ENCODE results near the gene IVD.
"Not testable (repeated sequence)": the region's sequence is repeated elsewhere in the genome, so short reads cannot be mapped to it uniquely, and the experiment has no call there.

IVD gene

DNA sequence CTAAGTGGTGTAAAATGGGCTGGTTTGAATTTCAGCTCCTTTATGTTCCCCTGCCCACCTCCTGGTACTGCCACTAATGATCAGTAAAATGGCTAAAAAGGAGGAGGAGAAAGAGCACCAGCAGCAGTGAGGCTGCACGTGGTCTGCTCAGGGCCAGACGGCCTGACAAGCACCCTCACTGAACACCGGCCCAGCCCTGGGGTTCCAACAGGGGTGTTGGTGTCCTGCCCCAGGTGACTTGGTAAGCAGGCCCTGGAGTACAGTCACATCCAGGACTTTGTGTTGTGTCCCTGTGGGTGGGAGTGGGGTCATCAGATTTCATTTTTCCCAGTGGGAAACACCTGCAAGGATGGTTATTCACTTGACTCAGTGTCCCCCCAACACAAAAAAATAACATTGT is 40.5 kb downstream of the IVD start:
- Mint-ChIP-seq H3K36me3 (ENCODE audit: low read depth) (peaks cover 4% of the 10 kb centered on the region), H3K9me3 (no peaks in the 10 kb centered on the region), H3K27me3 (no peaks in the 10 kb centered on the region), H3K27ac (peak overlapping the region; percentile 19), H3K4me3 (no peak overlapping the region), H3K4me1 (ENCODE audit: low read depth) (peaks cover 67% of the 10 kb centered on the region)
- no peak for DNase-seq

DNA sequence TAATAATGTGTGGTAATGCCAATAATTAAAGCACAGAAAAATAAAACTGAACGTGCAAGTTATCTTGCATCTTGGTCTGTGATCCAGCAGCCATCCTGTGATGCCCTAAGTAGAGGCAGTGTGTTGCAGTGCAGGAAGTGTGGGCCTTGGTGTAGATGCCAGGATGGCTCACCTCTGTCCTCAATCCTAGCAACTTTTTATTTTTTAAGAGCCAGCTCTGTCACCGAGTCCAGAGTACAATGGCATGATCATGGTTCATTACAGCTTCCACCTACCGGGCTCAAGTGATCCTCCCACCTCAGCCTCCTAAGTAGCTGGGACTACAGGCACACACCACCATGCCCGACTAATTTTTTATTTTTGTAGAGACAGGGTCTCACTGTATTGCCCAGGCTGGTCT is 42.8 kb downstream of the IVD start:
- Mint-ChIP-seq H3K36me3 (ENCODE audit: low read depth) (peaks cover 4% of the 10 kb centered on the region), H3K9me3 (no peaks in the 10 kb centered on the region), H3K4me3 (no peak overlapping the region), H3K27me3 (no peaks in the 10 kb centered on the region), H3K4me1 (ENCODE audit: low read depth) (peaks cover 78% of the 10 kb centered on the region), H3K27ac (peak overlapping the region; percentile 38)
- DNase-seq: no peak

DNA sequence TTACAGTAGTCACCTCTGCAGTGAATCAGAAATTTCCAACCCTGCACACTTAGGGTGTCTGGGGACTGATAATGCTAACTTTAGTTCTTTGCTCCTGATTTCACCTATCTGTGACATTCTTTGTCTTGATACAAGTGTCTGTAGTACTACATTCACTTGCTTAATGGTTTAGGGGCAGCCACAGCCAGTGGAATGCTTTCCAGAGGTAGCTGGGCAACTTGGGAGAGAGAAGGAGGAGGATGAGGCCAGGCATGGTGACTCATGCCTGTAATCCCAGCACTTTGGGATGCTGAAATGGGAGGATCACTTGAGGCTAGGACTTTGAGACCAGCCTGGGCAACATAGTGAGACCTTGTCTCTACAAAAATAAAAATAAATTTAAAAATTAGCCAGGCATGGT is 43.7 kb downstream of the IVD start:
- H3K4me3 Mint-ChIP-seq: no peak overlapping the region
- H3K36me3 Mint-ChIP-seq (ENCODE audit: low read depth): peaks cover 4% of the 10 kb centered on the region
- no peak for DNase-seq
- H3K4me1 Mint-ChIP-seq (ENCODE audit: low read depth): peaks cover 78% of the 10 kb centered on the region
- H3K27ac Mint-ChIP-seq: no peak overlapping the region
- no peaks in the 10 kb centered on the region for H3K9me3 Mint-ChIP-seq
- H3K27me3 Mint-ChIP-seq: no peaks in the 10 kb centered on the region

DNA sequence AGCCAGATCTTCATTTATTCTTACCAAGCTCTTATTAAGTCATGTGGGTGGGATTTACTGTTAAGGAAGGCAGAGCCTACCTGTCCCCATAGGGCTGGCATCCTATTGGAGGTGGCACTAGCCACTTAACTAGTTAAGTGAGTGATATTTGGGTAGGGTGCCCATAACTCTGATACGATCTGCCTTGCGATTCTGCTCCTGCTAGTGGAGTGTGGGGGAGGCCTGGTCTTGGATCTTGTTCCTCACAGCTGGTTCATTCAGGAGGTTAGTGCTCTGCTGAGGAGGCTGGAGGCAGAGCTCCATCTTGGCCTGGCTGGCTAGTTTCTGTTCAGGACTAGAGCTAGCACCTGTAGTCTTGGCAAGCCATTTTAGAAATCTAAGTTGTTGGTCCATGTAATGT is 44.5 kb downstream of the IVD start:
- peaks cover 4% of the 10 kb centered on the region for H3K36me3 Mint-ChIP-seq (ENCODE audit: low read depth)
- H3K27me3 Mint-ChIP-seq: no peaks in the 10 kb centered on the region
- DNase-seq: no peak
- no peak overlapping the region for H3K4me3 Mint-ChIP-seq
- no peaks in the 10 kb centered on the region for H3K9me3 Mint-ChIP-seq
- peak overlapping the region; percentile 38 for H3K27ac Mint-ChIP-seq
- peaks cover 78% of the 10 kb centered on the region for H3K4me1 Mint-ChIP-seq (ENCODE audit: low read depth)

DNA sequence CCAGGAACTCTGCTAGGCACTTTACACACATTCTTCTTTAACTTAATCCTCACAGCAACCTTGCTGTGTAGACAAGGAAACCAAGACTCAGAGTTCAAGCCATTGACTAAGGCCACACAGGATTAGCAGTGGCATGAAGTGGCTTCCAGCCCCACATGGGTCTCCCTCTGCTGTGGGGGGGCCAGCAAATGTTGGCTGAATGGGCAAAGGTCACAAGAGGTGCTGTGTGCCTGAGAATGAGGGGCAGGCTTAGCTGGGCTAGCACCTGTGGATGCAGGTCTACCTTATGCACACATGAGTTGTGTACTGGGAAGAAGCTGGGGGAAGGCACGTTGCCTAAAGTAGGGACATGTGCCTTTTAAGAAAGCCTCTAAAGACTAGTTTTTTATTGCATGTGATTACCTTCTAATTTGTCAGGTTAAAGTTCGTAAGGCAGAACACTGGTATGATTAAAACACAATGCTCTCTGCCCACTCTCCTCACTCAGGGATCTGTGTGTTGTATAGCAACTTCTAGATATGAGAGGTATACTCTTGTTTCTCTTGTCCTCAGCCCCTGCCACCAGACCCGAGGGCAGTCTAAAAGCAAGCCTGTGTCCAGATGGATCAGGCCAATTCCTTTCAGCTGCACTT is 46.0 kb downstream of the IVD start:
- peaks cover 83% of the 10 kb centered on the region for H3K4me1 Mint-ChIP-seq (ENCODE audit: low read depth)
- H3K4me3 Mint-ChIP-seq: no peak overlapping the region
- H3K27me3 Mint-ChIP-seq: no peaks in the 10 kb centered on the region
- no peaks in the 10 kb centered on the region for H3K9me3 Mint-ChIP-seq
- H3K27ac Mint-ChIP-seq: peak overlapping the region; percentile 84
- peaks cover 2% of the 10 kb centered on the region for H3K36me3 Mint-ChIP-seq (ENCODE audit: low read depth)
- no peak for DNase-seq

DNA sequence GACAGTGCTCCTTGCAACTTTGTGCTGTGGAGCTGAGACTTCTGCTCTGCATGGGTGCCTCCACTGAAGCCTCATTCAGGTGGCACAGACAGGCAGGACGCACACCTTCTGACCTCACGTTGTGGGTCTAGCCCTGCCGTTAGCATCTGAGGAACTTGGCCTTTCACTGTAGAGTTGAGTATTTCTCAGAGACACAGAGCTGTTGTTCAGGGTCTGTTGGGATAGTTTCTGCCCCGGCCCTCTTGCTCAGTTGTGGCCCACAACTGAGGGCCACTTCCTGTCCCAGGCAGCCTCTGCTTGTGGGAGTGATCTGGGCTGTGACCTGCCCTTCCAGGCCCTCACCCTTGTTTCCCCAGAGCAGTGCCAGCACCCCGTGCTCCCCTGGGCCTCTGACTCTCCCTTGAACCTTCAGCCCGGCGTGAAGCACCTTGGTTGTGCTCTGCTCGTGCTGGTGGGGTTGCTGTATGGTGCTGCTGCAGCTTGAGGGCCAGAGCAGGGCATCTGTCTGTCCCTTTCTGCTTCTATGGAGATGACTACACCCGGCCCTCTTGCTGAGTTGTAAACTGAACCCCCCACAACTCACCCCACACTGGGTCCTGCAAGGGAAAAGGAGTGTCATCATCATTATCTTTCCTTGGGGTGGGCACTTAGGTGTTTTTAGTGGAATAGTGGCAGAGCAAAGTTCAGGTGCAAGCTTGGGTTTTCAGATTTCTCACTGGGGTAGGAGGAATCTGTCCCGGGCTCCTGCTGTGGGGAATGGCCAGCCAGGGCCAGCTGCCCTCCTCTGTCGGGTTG is 46.9 kb downstream of the IVD start:
- H3K9me3 Mint-ChIP-seq: no peaks in the 10 kb centered on the region
- peak overlapping the region; percentile 18 for H3K4me3 Mint-ChIP-seq
- peaks cover 88% of the 10 kb centered on the region for H3K4me1 Mint-ChIP-seq (ENCODE audit: low read depth)
- no peak for DNase-seq
- H3K27ac Mint-ChIP-seq: peak overlapping the region; percentile 84
- no peaks in the 10 kb centered on the region for H3K27me3 Mint-ChIP-seq
- H3K36me3 Mint-ChIP-seq (ENCODE audit: low read depth): peaks cover 2% of the 10 kb centered on the region

DNA sequence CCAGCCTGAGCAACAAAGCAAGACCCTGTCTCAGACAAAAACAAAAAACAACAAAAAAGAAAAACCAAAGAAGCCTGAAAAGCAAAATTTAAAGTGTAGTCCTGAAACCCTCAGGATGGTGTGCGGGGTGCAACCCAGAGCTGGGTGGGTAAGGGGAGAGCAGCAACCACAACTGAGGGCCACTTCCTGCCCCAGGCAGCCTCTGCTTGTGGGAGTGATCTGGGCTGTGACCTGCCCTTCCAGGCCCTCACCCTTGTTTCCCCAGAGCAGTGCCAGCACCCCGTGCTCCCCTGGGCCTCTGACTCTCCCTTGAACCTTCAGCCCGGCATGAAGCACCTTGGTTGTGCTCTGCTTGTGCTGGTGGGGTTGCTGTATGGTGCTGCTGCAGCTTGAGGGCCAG is 48.3 kb downstream of the IVD start:
- peak overlapping the region; percentile 84 for H3K27ac Mint-ChIP-seq

DNA sequence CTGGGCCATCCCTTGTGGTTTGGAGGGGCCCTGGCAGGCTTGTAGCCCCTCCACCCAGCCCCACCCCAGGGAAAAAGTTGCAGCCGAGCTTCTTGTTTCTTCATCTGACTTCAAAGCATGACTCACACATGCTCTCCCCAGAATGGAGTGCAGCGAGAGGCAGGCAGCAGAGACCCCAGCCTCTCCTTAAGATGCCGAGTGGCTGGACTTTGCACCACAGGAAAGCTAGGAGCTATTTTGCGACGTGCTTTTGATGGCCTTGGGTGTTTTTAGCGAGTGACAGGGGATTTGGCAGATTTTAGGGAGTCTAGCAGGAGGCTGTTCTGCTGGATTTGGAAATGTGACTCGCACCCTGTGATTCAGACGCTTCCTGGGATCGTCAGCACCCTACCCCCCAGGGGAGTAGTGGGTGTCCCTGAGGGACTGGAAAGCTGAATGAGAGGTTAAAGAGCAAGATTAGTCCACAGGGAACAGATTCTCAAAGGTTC is 49.4 kb downstream of the IVD start:
- H3K4me3 Mint-ChIP-seq: peak overlapping the region; percentile 54
- H3K9me3 Mint-ChIP-seq: no peaks in the 10 kb centered on the region
- peaks cover 76% of the 10 kb centered on the region for H3K4me1 Mint-ChIP-seq (ENCODE audit: low read depth)
- no peaks in the 10 kb centered on the region for H3K27me3 Mint-ChIP-seq
- peak overlapping the region; percentile 84 for H3K27ac Mint-ChIP-seq
- no peak for DNase-seq
- peaks cover 19% of the 10 kb centered on the region for H3K36me3 Mint-ChIP-seq (ENCODE audit: low read depth)

More for the DNA sequence above, 48.3 kb downstream of the IVD start:
- DNase-seq; H3K36me3 Mint-ChIP-seq (ENCODE audit: low read depth); H3K27me3 Mint-ChIP-seq; H3K9me3 Mint-ChIP-seq: not testable (repeated sequence)
- Mint-ChIP-seq H3K4me1 (ENCODE audit: low read depth) (peaks cover 83% of the 10 kb centered on the region), H3K4me3 (peak overlapping the region; percentile 24)

DNA sequence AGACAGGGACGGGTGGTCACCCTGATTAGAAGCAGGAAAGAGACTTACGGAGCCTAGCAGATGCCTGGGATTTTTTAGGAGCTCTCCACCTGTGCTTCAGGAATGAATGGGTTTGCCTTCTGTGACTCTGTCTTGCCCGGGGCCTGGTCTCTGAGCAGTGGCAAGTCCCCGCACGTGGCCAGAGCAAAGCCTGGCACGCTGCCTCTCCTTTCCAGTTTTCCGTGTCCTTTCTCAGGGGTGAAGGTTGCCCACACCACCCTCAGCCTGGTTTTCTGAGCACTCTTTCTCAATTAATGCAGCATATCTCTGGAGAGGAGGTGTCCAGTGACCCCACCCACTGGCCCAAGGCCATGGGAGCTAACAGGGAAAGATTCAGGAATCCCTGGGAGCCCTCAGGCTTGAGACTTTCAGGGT is 50.7 kb downstream of the IVD start:
- Mint-ChIP-seq H3K4me1 (ENCODE audit: low read depth) (peaks cover 63% of the 10 kb centered on the region), H3K27me3 (no peaks in the 10 kb centered on the region), H3K36me3 (ENCODE audit: low read depth) (peaks cover 31% of the 10 kb centered on the region), H3K27ac (peak overlapping the region; percentile 71), H3K9me3 (no peaks in the 10 kb centered on the region), H3K4me3 (no peak overlapping the region)
- no peak for DNase-seq

DNA sequence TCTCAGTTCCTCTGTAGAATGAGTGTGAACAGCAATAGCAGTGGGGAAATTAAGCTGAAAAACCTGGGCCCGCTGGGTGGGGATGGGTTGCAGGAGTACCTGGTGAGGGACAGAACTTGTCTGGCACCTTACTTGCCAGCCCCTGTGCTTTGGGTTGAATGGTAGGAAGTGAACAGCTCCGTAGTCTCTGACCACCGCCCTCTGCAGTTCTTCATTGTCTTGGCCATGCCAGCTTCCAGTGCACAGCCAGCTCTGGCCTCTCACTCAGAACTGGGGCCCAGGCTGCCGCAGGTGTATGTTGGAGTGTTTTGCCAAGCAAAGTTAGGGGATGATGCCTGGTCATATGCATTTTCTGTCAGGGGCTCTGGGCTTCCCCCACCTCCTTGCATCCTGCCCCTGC is 51.1 kb downstream of the IVD start:
- no peaks in the 10 kb centered on the region for H3K9me3 Mint-ChIP-seq
- H3K36me3 Mint-ChIP-seq (ENCODE audit: low read depth): peaks cover 34% of the 10 kb centered on the region
- no peaks in the 10 kb centered on the region for H3K27me3 Mint-ChIP-seq
- DNase-seq: no peak
- H3K4me3 Mint-ChIP-seq: no peak overlapping the region
- H3K4me1 Mint-ChIP-seq (ENCODE audit: low read depth): peaks cover 59% of the 10 kb centered on the region
- peak overlapping the region; percentile 71 for H3K27ac Mint-ChIP-seq

DNA sequence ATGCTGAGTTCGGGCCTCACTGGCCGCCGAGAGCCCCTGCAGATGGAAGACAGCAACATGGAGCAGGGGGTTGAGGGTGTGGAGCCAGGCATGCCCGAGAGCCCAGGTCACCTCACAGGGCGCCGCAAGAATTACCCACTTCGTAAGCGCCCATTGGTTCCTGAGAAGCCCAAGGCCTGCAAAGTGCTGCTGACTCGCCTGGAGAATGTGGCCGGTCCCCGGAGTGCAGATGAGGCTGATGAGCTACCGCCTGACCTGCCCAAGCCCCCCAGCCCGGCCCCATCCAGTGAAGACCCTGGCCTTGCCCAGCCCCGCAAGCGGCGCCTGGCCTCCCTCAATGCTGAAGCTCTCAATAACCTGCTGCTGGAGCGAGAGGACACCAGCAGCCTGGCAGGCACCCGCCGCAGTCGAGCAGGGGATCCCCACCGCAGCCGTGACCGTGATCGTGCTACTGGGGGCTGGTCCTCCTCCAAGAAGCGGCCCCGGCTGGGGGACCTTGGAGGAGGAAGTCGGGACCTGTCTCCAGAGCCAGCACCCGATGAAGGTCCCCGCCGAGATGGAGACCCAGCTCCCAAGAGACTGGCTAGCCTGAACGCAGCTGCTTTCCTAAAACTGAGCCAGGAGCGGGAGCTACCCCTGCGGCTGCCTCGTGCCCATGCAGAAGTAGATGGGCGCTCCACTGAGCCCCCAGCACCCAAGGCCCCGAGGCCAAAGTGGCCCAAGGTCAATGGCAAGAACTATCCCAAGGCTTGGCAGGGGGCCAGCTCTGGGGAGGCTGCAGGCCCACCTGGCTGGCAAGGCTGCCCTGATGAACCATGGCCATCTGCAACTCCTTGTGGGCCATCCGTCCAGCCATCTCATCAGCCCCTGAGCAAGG is 53.1 kb downstream of the IVD start:
- Mint-ChIP-seq H3K27ac (no peak overlapping the region), H3K4me3 (no peak overlapping the region), H3K4me1 (ENCODE audit: low read depth) (peaks cover 39% of the 10 kb centered on the region), H3K9me3 (no peaks in the 10 kb centered on the region), H3K27me3 (no peaks in the 10 kb centered on the region), H3K36me3 (ENCODE audit: low read depth) (peaks cover 48% of the 10 kb centered on the region)
- no peak for DNase-seq

DNA sequence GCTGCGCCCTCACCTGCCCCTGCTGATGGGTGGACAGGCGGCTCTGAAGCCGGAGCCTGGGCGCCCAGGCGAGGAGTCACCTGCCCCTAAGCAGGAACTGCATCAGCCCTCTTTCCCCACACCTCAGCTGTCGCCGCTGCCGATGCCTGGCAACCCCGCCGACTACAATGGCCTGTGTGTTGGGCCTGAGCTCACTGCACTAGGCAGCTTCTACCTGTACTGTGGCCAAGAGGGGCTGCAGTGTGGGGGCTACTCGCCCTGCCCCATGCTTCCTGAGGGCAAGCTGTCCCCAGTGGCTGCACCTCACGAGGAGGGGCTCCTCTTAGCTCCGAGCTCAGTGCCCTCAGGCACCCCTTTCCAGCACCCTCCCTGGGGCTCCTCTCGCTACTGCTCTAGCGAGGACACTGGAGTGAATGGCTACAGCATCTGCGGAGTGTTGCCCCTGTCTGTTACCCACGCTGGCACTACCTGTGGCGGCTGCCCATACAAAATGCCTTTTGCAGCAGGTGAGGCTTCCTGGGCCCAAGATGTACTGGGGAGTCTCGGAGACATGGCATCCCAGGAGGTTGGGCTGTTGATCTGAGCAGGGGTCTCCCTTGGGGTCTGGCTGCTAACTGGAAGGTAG is 53.9 kb downstream of the IVD start:
- Mint-ChIP-seq H3K27me3 (no peaks in the 10 kb centered on the region), H3K9me3 (no peaks in the 10 kb centered on the region), H3K36me3 (ENCODE audit: low read depth) (peaks cover 56% of the 10 kb centered on the region), H3K4me3 (no peak overlapping the region), H3K27ac (no peak overlapping the region), H3K4me1 (ENCODE audit: low read depth) (peaks cover 31% of the 10 kb centered on the region)
- DNase-seq: no peak

DNA sequence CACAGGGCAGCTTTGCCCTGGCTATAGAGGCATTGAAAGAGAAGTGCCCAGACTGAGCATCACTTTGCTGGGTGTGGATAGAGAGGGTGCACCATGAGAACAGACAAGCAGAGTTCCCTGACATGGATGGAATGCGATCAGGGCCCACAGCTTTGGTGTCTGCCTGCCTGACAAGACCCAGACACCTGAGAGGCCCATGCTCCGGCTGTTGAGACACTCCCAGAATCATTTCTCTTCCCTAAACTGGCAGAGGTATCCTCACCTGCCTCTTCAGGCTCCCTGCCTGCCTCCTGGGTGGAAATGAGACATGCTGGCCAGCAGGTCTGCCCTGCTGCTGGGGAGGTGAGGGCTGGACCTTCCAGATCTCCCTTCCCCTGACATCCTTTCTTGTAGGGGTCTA is 54.8 kb downstream of the IVD start:
- no peak overlapping the region for H3K4me3 Mint-ChIP-seq
- no peaks in the 10 kb centered on the region for H3K27me3 Mint-ChIP-seq
- peak overlapping the region; percentile 66 for H3K27ac Mint-ChIP-seq
- H3K4me1 Mint-ChIP-seq (ENCODE audit: low read depth): peaks cover 24% of the 10 kb centered on the region
- no peak for DNase-seq
- H3K36me3 Mint-ChIP-seq (ENCODE audit: low read depth): peaks cover 65% of the 10 kb centered on the region
- no peaks in the 10 kb centered on the region for H3K9me3 Mint-ChIP-seq

DNA sequence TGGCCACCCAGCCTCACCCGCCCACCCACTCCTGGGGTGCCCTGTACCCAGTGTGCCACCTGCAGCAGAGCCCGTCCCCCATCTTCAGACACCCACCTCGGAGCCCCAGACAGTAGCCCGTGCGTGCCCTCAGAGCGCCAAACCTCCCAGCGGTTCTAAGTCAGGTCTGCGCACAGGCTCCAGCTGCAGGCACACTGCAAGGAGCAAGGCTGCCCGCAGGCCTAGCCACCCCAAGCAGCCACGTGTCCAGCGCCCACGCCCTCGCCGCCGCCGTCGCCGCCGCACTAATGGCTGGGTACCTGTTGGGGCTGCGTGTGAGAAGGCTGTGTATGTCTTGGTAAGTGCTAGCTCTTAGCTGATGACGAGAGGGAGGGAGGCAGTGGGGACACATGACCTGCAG is 56.4 kb downstream of the IVD start:
- Mint-ChIP-seq H3K36me3 (ENCODE audit: low read depth) (peaks cover 76% of the 10 kb centered on the region), H3K27ac (peak overlapping the region; percentile 50), H3K27me3 (no peaks in the 10 kb centered on the region), H3K4me3 (no peak overlapping the region), H3K9me3 (no peaks in the 10 kb centered on the region), H3K4me1 (ENCODE audit: low read depth) (peaks cover 19% of the 10 kb centered on the region)
- no peak for DNase-seq
